HG03103 (cell line): ENCODE results near the gene DCAF5.
"Not testable (repeated sequence)": the region's sequence is repeated elsewhere in the genome, so short reads cannot be mapped to it uniquely, and the experiment has no call there.

Source experiments
- ATAC-seq: cut with Tn5 transposase; IDR thresholded peaks from one replicate; pipeline ENCODE4 v1.9.1; 2021; ENCODE audit warnings: low read depth; ENCODE audit not compliant: unreplicated experiment

DCAF5 gene

GRCh38 chr14:69077185-69077584 is 75.7 kb downstream of the DCAF5 start:
- not testable (repeated sequence) for ATAC-seq

GRCh38 chr14:69076341-69076740 is 76.6 kb downstream of the DCAF5 start:
- ATAC-seq = no peak

DNA sequence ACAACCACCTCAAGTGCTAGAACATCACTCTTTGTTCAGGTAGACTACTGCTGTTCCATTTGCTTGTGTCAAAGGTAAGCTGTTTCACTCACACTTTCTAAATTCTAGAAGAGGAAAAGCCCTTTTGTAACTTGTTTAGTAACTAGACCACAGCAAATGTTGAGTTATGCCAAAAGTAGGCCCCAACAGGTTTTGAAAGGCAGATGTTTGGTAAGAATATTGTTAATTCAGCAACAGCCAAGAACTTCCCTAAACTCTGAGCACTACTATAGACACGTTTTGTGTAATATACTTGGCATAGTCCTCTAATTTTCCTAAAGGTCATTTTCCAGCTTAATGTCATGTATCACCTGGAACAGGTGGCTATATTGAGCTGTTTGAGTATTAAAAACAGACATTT is 79.0 kb downstream of the DCAF5 start:
- no peak for ATAC-seq

DNA sequence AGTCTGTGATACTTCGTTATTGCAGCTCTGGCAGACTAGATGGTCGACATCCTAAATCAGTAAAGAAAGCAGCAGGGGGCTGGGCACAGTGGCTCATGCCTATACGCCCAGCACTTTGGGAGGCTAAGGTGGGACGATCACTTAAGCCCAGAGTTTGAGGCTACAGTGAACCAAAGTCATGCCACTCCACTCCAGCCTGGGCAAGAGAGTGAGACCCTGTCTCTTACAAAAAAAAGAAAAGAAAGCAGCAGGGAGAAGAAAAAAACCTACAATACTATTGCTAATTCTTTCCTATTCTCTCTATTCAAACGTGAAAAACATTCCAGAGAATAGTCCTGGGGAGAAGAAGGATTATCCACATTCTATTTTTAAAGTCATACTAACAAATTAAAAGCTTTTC is 79.5 kb downstream of the DCAF5 start:
- ATAC-seq = no peak

DNA sequence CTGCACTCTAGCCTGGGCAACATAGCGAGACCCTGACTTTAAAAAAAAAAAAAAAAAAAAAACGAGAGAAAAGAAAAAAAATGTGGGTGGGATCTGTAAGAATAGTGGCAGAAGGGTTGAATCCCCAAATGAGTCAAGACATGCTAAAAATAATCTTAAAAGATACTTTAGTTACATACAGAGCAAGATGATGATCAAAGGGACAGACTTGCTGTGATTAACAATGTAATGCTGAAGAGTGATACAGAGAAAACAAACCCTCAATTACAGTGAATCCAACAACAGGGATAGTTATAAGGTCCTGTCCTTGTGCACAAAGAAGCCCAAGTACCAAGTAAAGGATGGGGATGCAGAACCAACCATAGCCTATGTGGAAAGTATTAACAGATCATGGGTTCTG is 80.3 kb downstream of the DCAF5 start:
- no peak for ATAC-seq

DNA sequence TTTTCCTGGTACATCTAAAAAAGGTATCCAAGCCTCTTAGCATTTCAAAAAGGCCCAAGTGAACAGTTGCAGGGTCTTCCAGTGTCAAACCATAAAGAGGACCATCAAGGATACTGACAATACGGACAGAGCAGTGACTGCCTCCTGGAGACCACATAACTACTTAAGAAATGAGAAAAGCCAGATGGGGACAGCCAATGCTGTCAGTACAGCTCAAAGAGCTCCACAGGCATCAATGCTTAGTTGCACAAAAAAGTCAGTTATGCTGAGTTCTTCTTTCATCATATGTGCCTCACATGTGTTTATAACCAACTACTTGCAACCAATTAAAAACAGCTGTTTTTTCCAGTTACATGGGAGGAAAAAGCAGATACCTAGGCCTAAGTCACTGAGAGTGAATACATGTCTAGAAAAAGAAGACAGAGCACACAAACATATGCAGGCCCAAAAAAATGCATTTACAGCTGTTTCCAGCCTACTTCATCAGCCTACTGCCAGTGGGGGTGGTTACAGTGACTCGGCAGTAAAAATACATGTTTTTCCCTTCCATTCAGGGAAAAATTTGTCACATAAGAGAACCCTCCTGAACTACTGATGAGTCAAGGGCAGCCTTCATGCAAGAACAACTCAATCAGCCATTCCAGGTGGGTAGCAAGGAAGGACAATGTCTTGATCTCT is 84.0 kb downstream of the DCAF5 start:
- ATAC-seq = no peak

DNA sequence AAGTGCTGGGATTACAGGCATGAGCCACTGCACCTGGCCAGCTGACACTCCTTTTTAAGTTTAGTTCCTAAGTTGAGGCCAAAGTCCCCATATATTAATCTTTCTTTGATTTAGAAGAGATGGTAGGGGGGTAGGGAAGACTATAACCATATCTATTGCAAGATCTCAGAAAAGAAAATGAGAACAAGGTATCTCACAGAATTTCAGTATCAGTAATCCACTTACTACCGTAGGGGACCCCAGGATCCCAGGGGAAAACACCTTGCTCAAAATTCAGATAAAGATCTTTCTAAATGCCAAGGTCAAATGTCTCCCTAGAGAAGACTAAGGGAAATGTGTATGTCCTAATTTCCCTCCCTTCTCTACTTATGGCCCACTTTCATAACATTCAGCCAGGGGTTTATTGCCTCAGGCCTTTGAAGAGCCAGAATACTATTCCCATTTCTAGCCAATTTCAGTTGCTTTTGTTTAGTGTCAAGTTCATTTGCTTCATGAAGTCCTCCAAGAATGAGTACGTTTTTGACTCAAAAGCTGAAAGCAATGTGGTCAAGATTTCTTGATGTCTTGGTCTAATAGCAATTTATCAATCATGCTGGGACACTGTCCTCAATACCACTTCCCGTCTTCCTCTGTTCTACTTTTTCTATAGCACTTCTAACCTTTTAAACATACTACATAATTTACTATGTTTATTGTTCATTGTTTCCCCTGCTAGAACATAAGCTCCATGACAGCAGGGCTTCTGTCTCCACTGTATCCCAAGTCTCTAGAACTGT is 86.3 kb downstream of the DCAF5 start:
- ATAC-seq = no peak

- not testable (repeated sequence) for ATAC-seq
Measured at GRCh38 chr14:69065934-69066333, 87.0 kb downstream of the DCAF5 start.

GRCh38 chr14:69064596-69064995 is 88.3 kb downstream of the DCAF5 start:
- ATAC-seq = no peak

DNA sequence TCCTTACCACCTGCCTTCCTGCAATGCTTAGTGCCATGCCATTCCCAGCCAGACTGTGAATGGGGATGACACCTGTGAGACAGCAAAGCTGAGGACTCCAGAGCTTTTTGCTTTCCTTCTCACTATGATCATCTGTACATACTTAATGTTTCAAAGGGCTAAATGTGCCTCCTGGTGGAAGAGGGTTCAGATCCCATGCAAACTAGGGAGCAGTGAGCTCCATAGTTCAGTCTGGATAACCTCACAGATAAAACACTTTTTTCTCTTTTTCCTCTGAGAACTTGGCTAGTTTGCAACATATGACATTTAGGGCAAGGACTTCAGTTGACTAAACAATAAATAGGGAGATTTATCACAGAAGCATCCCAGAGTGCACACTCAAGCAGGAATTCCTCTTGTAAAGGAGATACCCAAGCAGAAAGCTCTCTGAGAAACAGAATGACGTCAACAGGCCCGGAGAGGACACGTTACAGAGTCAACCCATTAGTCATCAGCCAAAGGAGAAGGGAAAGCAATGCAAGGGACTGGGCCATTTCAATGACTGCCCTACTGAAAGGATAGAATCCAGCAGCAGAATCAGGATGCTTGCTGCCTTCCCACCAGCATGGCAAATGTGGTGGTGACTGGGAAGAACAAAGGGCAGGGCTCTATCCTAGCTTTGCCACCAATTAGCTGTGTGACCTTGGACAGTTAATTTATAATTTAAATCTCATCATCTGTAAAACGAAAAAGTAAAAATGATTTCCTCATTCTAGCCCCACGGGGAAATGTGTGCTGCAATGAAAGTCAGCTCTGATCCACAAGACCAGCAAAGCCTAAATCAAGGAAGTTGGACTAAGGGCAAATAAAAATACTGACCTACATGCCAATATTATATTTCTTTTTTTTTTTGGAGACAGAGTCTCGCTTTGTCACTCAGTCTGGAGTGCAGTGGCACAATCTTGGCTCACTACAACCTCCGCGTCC is 93.0 kb downstream of the DCAF5 start:
- no peak for ATAC-seq

DNA sequence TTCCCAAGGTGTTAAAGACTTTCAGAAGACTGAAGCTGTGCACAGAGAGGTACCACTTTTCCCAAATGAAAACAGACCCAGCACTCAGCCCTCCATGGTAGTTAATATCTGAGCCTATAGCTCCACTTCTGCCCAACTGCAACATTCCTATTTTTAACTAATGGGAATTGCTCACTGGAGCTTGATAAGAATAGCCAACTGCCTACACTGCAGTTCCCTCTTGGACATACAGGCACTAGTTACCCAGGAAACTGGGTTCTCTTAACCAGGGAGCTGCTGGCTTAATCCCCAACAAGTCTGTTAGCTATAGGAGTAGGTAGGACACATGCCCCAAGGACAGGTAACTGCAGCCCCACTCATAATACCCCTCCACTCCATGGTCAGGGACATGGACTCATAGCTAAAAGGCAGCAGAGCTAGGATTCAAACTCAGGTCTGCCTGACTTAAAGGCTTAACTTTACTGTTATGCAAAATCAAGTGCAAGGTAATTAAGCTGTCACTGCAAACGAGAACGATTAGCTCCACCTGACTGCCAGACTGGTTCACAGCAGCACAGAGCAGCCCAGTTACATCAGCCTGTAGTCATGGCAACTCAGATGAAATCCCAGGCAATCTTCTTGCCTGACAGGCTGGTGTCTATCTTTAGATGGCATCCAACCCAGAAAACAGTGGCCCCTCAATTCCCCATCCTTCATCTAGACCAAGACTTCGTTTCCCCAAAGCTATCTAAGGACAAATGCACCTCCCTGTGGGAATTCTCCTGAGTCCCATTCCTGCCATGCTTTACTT is 96.7 kb downstream of the DCAF5 start:
- no peak for ATAC-seq

DNA sequence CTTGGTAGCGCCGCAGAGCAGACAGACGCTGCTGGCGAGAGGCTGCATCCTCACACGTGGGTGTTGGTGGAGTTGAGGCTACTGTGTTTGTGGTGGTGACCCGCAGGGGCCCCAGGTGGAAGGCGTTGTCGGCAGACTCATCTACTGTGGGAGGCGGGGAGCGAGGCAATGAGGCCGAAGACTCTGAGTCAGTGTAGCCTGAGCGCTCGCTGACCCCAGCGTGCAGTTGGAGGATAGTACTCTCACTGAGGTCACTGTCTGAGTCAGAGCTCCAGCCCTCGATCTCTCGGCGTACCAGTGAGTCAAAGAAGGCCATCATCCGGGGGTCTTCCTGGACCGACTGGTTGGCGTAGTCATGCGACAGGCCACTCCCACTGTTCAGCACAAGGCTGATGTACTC is 97.8 kb downstream of the DCAF5 start:
- no peak for ATAC-seq

DNA sequence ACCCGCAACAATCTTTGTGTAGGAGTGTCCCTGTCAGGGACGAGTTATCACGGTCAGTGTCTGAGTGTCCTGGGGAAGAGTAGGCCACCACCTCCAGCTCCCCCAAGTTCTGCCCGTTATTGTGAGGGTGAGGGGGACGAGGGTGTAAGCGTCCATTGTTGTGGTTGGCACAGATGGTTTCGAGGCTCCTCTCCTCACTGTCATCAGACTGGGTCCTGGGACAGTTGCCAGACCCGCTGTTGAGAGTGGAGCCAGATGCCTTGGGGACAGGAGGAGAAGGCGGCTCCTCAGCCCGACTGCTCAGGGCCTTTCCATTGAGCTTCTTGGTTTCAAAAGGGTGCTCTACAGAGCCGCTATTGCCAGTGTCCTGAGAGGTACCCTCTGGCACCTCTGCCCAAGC is 98.9 kb downstream of the DCAF5 start:
- no peak for ATAC-seq

GRCh38 chr14:69052181-69052601 is 100.7 kb downstream of the DCAF5 start:
- ATAC-seq = no peak

- no peak for ATAC-seq
Measured at GRCh38 chr14:69050240-69051184, 102.4 kb downstream of the DCAF5 start.

DNA sequence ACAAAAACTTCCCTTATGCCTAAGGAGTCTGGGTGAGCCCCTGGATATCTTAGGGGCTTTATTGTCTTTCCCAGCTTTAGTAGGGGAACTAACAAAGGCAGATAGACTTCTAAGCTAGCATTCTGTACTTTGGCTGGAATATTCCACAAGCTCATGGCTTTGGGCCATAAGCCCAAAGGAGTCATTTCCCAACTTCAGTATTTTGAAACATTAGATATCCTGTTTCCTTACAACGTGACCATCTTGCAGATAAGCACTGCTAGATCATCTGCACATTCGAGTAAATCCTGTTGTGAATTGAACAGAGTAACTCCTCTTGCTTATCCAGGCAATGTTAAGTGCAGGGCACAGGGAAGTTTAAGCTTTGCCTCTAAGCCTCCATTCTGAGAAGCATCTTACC is 103.2 kb downstream of the DCAF5 start:
- no peak for ATAC-seq

DNA sequence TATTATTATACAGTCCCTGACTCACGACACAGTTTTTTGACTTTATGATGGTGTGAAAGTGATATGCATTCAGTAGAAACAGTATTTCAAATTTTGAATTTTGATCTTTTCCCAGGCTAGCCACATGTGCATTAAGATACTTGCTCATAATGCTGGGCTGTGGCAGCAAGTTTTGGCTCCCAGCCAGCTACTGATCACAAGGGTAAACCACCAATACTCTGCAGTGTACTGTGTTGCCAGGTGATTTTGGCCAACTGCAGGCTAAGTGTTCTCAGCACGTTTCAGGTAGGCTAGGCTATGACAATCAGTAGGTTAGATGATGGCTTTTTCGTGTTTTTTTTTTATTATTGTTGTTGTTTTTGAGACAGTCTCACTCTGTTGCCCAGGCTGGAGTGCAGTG is 104.5 kb downstream of the DCAF5 start:
- ATAC-seq = no peak

DNA sequence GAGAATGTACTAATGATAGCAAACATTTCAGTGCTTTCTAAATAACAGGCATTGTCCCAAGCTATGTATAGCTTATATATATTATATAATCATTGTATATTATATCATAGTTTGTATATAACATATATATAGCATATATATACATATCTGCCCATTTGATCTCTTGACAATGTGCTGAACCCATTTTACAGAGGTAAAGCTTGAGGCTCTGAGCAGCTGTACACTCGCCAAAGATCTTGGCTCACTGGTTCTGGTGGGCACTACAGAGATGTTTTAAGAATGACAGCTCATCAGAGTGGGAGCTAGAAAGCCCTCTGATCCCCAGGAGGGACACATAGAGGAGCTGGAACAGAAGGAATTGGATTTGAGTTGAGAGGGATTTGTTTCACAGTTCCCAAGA is 105.7 kb downstream of the DCAF5 start:
- no peak for ATAC-seq

- ATAC-seq = no peak
Measured at GRCh38 chr14:69046476-69046860, 106.5 kb downstream of the DCAF5 start.
